HCT116 (cell line): ENCODE measurements around the gene MT3.

Experiments used
- ELF1 ChIP-seq: IDR thresholded peaks from 2 replicates; pipeline ENCODE4 v1.6.1; 2012; ENCODE audit warnings: low read depth, borderline replicate concordance
- EZH2phosphoT487 ChIP-seq: fragments of 200-600 bp; IDR thresholded peaks from 2 replicates; pipeline ENCODE4 v1.6.1; 2018; ENCODE audit warnings: antibody characterized with exemption, borderline replicate concordance
- FOSL1 ChIP-seq: IDR thresholded peaks from 2 replicates; pipeline ENCODE4 v1.6.1; 2012; ENCODE audit warnings: low read depth
- POLR2A ChIP-seq: IDR thresholded peaks from 2 replicates; pipeline ENCODE4 v1.7.0; 2011; ENCODE audit warnings: borderline replicate concordance; ENCODE audit not compliant: insufficient read depth, insufficient read length; ENCODE audit errors: extremely low read depth
- POLR2AphosphoS5 ChIP-seq: IDR thresholded peaks from 2 replicates; pipeline ENCODE4 v1.6.1; 2011; ENCODE audit warnings: mild to moderate bottlenecking, low read depth, low read length, moderate library complexity
- RAD21 ChIP-seq: IDR thresholded peaks from 2 replicates; pipeline ENCODE4 v1.6.1; 2012; ENCODE audit warnings: low read depth, mild to moderate bottlenecking
- REST ChIP-seq: IDR thresholded peaks from 2 replicates; pipeline ENCODE4 v1.6.1; 2012; ENCODE audit warnings: low read depth
- SRF ChIP-seq: IDR thresholded peaks from 2 replicates; pipeline ENCODE4 v1.6.1; 2012; ENCODE audit warnings: low read depth
- YY1 ChIP-seq: IDR thresholded peaks from 2 replicates; pipeline ENCODE4 v1.6.1; 2011; ENCODE audit warnings: low read length, low read depth, moderate library complexity, mild to moderate bottlenecking; ENCODE audit not compliant: insufficient replicate concordance; ENCODE audit errors: extremely low read depth
- ZNF274 ChIP-seq: fragments of 200-500 bp; sonication (Bioruptor generic); IDR thresholded peaks from 2 replicates; pipeline ENCODE4 v1.6.1; 2014; ENCODE audit warnings: mild to moderate bottlenecking, low read depth, low read length, inconsistent platforms
- TF ChIP-seq, protein P1 (sequence below), 3 experiments: fragments of 200-600 bp in 1 of 3; sonication (generic) in 1 of 3; IDR thresholded peaks in 2 of 3; conservative IDR thresholded peaks in 1 of 3; 2 replicates each; pipeline ENCODE4 v1.5.1; 2012 to 2017; ENCODE audit warnings: low read depth in 2 of 3, low read length in 2 of 3, antibody characterized with exemption in 1 of 3, borderline replicate concordance in 1 of 3, control low read depth in 1 of 3, mild to moderate bottlenecking in 1 of 3, mixed read lengths in 1 of 3, mixed run types in 1 of 3, moderate library complexity in 1 of 3; ENCODE audit not compliant: insufficient read depth in 1 of 3
- TF ChIP-seq, protein P2 (sequence below): IDR thresholded peaks from 2 replicates; pipeline ENCODE4 v1.6.1; 2012
- TF ChIP-seq, protein P3 (sequence below): IDR thresholded peaks from 2 replicates; pipeline ENCODE4 v1.6.1; 2011; ENCODE audit warnings: mild to moderate bottlenecking, low read length, moderate library complexity; ENCODE audit not compliant: insufficient replicate concordance; ENCODE audit errors: extremely low read depth

DNA sequence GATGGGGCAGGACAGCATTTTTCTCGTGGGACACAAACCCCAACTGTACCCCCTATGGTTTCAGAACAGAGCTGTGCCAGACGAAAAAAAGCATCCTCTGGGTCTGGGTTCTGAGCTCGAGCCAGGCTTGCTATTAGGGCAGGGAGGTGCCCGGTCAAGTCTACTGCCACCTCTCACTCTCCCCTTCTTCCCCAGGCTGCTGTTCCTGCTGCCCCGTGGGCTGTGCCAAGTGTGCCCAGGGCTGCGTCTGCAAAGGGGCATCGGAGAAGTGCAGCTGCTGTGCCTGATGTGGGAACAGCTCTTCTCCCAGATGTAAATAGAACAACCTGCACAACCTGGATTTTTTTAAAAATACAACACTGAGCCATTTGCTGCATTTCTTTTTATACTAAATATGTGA, 37.4 kb downstream of the MT3 start:
- TF ChIP-seq POLR2A, result no peak
- TF ChIP-seq REST, result no peak
- TF ChIP-seq, protein P1, sequence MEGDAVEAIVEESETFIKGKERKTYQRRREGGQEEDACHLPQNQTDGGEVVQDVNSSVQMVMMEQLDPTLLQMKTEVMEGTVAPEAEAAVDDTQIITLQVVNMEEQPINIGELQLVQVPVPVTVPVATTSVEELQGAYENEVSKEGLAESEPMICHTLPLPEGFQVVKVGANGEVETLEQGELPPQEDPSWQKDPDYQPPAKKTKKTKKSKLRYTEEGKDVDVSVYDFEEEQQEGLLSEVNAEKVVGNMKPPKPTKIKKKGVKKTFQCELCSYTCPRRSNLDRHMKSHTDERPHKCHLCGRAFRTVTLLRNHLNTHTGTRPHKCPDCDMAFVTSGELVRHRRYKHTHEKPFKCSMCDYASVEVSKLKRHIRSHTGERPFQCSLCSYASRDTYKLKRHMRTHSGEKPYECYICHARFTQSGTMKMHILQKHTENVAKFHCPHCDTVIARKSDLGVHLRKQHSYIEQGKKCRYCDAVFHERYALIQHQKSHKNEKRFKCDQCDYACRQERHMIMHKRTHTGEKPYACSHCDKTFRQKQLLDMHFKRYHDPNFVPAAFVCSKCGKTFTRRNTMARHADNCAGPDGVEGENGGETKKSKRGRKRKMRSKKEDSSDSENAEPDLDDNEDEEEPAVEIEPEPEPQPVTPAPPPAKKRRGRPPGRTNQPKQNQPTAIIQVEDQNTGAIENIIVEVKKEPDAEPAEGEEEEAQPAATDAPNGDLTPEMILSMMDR (IDR thresholded peaks at IDR 0.05 in 2 of 3, conservative IDR thresholded peaks at IDR 0.05 in 1 of 3; ENCODE audit: borderline replicate concordance in 1 of 3, insufficient read depth in 1 of 3, low read depth in 2 of 3, low read length in 2 of 3), result no peak
- no peak for TF ChIP-seq ELF1
- no peak for TF ChIP-seq RAD21
- TF ChIP-seq SRF, result no peak
- TF ChIP-seq YY1, result no peak
- TF ChIP-seq, protein P2, sequence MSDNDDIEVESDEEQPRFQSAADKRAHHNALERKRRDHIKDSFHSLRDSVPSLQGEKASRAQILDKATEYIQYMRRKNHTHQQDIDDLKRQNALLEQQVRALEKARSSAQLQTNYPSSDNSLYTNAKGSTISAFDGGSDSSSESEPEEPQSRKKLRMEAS, result no peak
- TF ChIP-seq POLR2AphosphoS5, result no peak
- no peak for TF ChIP-seq EZH2phosphoT487
- no peak for TF ChIP-seq ZNF274
- TF ChIP-seq, protein P3, sequence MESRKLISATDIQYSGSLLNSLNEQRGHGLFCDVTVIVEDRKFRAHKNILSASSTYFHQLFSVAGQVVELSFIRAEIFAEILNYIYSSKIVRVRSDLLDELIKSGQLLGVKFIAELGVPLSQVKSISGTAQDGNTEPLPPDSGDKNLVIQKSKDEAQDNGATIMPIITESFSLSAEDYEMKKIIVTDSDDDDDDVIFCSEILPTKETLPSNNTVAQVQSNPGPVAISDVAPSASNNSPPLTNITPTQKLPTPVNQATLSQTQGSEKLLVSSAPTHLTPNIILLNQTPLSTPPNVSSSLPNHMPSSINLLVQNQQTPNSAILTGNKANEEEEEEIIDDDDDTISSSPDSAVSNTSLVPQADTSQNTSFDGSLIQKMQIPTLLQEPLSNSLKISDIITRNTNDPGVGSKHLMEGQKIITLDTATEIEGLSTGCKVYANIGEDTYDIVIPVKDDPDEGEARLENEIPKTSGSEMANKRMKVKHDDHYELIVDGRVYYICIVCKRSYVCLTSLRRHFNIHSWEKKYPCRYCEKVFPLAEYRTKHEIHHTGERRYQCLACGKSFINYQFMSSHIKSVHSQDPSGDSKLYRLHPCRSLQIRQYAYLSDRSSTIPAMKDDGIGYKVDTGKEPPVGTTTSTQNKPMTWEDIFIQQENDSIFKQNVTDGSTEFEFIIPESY, result no peak
- TF ChIP-seq FOSL1, result no peak
